HepG2 (cell line): ENCODE measurements around the gene VEZF1. TPM values are rescaled to one million over a fixed set of nuclear protein-coding genes. Genes with fewer than 3 reads are reported as not detected.

Source experiments
- CCDC6 ChIP-seq: sonication (generic); formaldehyde crosslinking; IDR thresholded peaks from 2 replicates; pipeline ENCODE4 v1.8.1; 2022; ENCODE audit warnings: mild to moderate bottlenecking, missing genetic modification reagents, moderate library complexity
- EZH2 ChIP-seq: conservative IDR thresholded peaks from 2 replicates; pipeline ENCODE4 v1.6.1; 2012; ENCODE audit warnings: mild to moderate bottlenecking, low read depth, low read length, moderate library complexity
- FIP1L1 ChIP-seq: fragments of 200-400 bp; formaldehyde crosslinking; IDR thresholded peaks from 2 replicates; pipeline ENCODE4 v1.6.1; 2018; ENCODE audit warnings: low read depth, mild to moderate bottlenecking, low read length, moderate library complexity, borderline replicate concordance; ENCODE audit not compliant: insufficient read depth
- FOSL2 ChIP-seq: sonication (generic); formaldehyde crosslinking; IDR thresholded peaks from 2 replicates; pipeline ENCODE4 v1.4.0; 2020; ENCODE audit warnings: missing genetic modification reagents
- FOXO1 ChIP-seq: sonication (generic); formaldehyde crosslinking; IDR thresholded peaks from 2 replicates; pipeline ENCODE4 v1.4.0; 2020; ENCODE audit warnings: missing genetic modification reagents
- HDAC1 ChIP-seq: sonication (generic); formaldehyde crosslinking; IDR thresholded peaks from 2 replicates; pipeline ENCODE4 v1.5.1; 2020; ENCODE audit warnings: mild to moderate bottlenecking, missing genetic modification reagents
- KAT8 ChIP-seq: IDR thresholded peaks from 2 replicates; pipeline ENCODE4 v1.6.1; 2016; ENCODE audit warnings: missing genetic modification reagents, missing compliant biosample characterization
- NPAS2 ChIP-seq: sonication (generic); formaldehyde crosslinking; IDR thresholded peaks from 2 replicates; pipeline ENCODE4 v1.8.0; 2022; ENCODE audit warnings: mild to moderate bottlenecking, missing genetic modification reagents, borderline replicate concordance
- NR2F1 ChIP-seq, 2 experiments: fragments of 450-650 bp in 1 of 2; formaldehyde crosslinking in 1 of 2; IDR thresholded peaks; 2 replicates each; pipeline versions ENCODE4 v1.5.0 to v1.6.1; 2016 to 2020; ENCODE audit warnings: mild to moderate bottlenecking in 1 of 2, missing compliant biosample characterization in 1 of 2, missing genetic modification reagents in 1 of 2, moderate library complexity in 1 of 2
- NR2F2 ChIP-seq: IDR thresholded peaks from 2 replicates; pipeline ENCODE4 v1.6.1; 2012; ENCODE audit warnings: low read depth, inconsistent platforms, borderline replicate concordance
- PCBP1 ChIP-seq: fragments of 200-400 bp; formaldehyde crosslinking; IDR thresholded peaks from 2 replicates; pipeline ENCODE4 v1.6.1; 2017; ENCODE audit warnings: mild to moderate bottlenecking, low read depth, low read length, borderline replicate concordance
- SALL1 ChIP-seq: sonication (generic); formaldehyde crosslinking; IDR thresholded peaks from 2 replicates; pipeline ENCODE4 v1.8.0; 2022; ENCODE audit warnings: mild to moderate bottlenecking, missing genetic modification reagents
- SIN3B ChIP-seq: fragments of 150-350 bp; IDR thresholded peaks from 2 replicates; pipeline ENCODE4 v1.6.1; 2014; ENCODE audit warnings: low read length
- TEAD2 ChIP-seq: sonication (generic); formaldehyde crosslinking; IDR thresholded peaks from 2 replicates; pipeline ENCODE4 v1.9.0; 2021; ENCODE audit warnings: missing genetic modification reagents
- THAP9 ChIP-seq: sonication (generic); formaldehyde crosslinking; IDR thresholded peaks from 2 replicates; pipeline ENCODE4; 2020; ENCODE audit warnings: missing genetic modification reagents, mild to moderate bottlenecking, borderline replicate concordance
- ZNF121 ChIP-seq: sonication (generic); formaldehyde crosslinking; IDR thresholded peaks from 2 replicates; pipeline ENCODE4 v1.5.0; 2020; ENCODE audit warnings: mild to moderate bottlenecking, missing genetic modification reagents
- ZNF775 ChIP-seq: sonication (generic); formaldehyde crosslinking; IDR thresholded peaks from 2 replicates; pipeline ENCODE4 v1.4.0; 2020; ENCODE audit warnings: missing genetic modification reagents, mild to moderate bottlenecking, moderate library complexity, borderline replicate concordance
- ZSCAN25 ChIP-seq: sonication (generic); formaldehyde crosslinking; IDR thresholded peaks from 2 replicates; pipeline ENCODE4 v1.8.0; 2022; ENCODE audit warnings: mild to moderate bottlenecking, missing genetic modification reagents
- polyA plus RNA-seq, 8 experiments: library from polyadenylated mRNA; depleted of rRNA in 3 of 8; stranded (reverse) in 7 of 8; unstranded in 1 of 8; fragments of >200 nt; fragmentation: Illumina TruSeq in 4 of 8; extraction: Trizol in 4 of 8; gene quantifications; 2 replicates each; pipeline versions ENCODE4 v1.2.1 to v1.2.3, GENCODE V29; 2011 to 2016; ENCODE audit warnings: low read depth in 4 of 8, missing spikeins in 1 of 8, mixed read lengths in 1 of 8; ENCODE audit not compliant: insufficient read depth in 1 of 8
- total RNA-seq, 5 experiments: library from RNA; depleted of rRNA; stranded (reverse); fragments of >200 nt; fragmentation: Illumina TruSeq; extraction: Trizol; gene quantifications; 2 replicates each; pipeline ENCODE4 v1.2.3, GENCODE V29; 2016; ENCODE audit warnings: low read depth in 1 of 5
- TF ChIP-seq, protein P1 (sequence below): sonication (generic); formaldehyde crosslinking; IDR thresholded peaks from 2 replicates; pipeline ENCODE4 v1.4.0; 2020; ENCODE audit warnings: missing genetic modification reagents, borderline replicate concordance
- TF ChIP-seq, protein P2 (sequence below): sonication (generic); formaldehyde crosslinking; IDR thresholded peaks from 2 replicates; pipeline ENCODE4 v1.8.0; 2023; ENCODE audit warnings: mild to moderate bottlenecking, missing genetic modification reagents
- TF ChIP-seq, protein P3 (sequence below): sonication (generic); formaldehyde crosslinking; IDR thresholded peaks from 2 replicates; pipeline ENCODE4 v1.4.0; 2020; ENCODE audit warnings: missing genetic modification reagents

The VEZF1 gene
- total and polyA plus RNA-seq, 2 of the 13 experiments (the other 11 are each of a cell fraction or from before 2014, with no cell fraction given): 45.9 to 49.7 TPM

DNA sequence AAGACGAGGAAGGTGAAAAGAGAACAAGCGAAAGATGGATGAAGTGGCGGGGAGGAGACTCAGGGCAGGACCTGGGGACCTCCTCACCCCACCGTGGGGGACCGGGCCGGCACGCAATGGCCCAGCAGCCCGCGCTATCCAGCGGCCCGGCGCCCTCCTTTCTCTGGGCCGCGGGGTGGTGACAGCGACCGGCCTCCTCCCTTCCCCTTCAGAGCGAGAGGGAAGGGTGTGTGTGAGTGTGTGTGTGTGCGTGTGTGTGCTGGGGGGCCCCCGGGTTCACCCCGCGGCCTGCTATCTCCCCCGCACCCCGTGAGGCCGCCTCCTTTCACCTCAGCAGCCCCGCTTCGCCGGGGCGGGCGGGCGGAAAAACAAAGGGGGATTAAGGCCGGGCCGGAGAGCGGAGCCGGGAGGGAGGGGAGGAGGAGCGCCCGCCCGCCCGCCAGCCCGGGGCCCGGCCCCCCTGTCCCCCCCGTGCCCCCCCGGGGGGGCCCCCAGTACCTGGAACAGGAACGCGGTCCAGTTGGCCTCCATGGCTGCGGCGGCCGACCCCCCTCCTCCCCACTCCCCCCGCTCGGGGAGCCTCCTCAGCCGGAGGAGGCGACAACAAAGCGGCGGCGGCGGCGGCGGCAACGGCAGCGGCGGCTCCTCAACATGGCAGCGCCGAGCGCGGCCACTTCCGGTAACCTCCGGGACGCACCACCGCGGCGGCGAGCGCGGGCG lies at the start of gene VEZF1 (continued):
- TF ChIP-seq, protein P1, sequence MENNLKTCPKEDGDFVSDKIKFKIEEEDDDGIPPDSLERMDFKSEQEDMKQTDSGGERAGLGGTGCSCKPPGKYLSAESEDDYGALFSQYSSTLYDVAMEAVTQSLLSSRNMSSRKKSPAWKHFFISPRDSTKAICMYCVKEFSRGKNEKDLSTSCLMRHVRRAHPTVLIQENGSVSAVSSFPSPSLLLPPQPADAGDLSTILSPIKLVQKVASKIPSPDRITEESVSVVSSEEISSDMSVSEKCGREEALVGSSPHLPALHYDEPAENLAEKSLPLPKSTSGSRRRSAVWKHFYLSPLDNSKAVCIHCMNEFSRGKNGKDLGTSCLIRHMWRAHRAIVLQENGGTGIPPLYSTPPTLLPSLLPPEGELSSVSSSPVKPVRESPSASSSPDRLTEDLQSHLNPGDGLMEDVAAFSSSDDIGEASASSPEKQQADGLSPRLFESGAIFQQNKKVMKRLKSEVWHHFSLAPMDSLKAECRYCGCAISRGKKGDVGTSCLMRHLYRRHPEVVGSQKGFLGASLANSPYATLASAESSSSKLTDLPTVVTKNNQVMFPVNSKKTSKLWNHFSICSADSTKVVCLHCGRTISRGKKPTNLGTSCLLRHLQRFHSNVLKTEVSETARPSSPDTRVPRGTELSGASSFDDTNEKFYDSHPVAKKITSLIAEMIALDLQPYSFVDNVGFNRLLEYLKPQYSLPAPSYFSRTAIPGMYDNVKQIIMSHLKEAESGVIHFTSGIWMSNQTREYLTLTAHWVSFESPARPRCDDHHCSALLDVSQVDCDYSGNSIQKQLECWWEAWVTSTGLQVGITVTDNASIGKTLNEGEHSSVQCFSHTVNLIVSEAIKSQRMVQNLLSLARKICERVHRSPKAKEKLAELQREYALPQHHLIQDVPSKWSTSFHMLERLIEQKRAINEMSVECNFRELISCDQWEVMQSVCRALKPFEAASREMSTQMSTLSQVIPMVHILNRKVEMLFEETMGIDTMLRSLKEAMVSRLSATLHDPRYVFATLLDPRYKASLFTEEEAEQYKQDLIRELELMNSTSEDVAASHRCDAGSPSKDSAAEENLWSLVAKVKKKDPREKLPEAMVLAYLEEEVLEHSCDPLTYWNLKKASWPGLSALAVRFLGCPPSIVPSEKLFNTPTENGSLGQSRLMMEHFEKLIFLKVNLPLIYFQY (CRISPR knock-in tag): peak; percentile 45; the same call in 1 of the 2 replicates
- TF ChIP-seq EZH2: no peak
- 0 out of 2 replicates have a peak, but pooled peaks have one; percentile 21 for TF ChIP-seq FIP1L1
- TF ChIP-seq KAT8 (CRISPR knock-in tag): no peak
- peak; percentile 30 for TF ChIP-seq FOSL2 (CRISPR knock-in tag)
- TF ChIP-seq ZSCAN25: no peak
- TF ChIP-seq CCDC6: no peak; the same call in 1 of the 2 replicates
- TF ChIP-seq SALL1 (CRISPR knock-in tag): peak; percentile 57
- peak; percentile 41 for TF ChIP-seq HDAC1 (CRISPR knock-in tag)
- no peak for TF ChIP-seq ZNF775 (CRISPR knock-in tag)
- peak; percentile 51; the same call in 1 of the 2 replicates for TF ChIP-seq THAP9 (CRISPR knock-in tag)
- 0 out of 2 replicates have a peak, but pooled peaks have one; percentile 63 for TF ChIP-seq TEAD2 (CRISPR knock-in tag)
- no peak for TF ChIP-seq NR2F2
- TF ChIP-seq, protein P2, sequence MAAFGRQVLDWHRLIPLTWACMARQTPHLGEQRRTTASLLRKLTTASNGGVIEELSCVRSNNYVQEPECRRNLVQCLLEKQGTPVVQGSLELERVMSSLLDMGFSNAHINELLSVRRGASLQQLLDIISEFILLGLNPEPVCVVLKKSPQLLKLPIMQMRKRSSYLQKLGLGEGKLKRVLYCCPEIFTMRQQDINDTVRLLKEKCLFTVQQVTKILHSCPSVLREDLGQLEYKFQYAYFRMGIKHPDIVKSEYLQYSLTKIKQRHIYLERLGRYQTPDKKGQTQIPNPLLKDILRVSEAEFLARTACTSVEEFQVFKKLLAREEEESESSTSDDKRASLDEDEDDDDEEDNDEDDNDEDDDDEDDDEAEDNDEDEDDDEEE (CRISPR knock-in tag): no peak
- TF ChIP-seq PCBP1: no peak; the same call in 1 of the 2 replicates
- TF ChIP-seq, protein P3, sequence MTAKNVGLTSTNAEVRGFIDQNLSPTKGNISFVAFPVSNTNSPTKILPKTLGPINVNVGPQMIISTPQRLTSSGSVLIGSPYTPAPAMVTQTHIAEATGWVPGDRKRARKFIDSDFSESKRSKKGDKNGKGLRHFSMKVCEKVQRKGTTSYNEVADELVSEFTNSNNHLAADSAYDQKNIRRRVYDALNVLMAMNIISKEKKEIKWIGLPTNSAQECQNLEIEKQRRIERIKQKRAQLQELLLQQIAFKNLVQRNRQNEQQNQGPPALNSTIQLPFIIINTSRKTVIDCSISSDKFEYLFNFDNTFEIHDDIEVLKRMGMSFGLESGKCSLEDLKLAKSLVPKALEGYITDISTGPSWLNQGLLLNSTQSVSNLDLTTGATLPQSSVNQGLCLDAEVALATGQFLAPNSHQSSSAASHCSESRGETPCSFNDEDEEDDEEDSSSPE (CRISPR knock-in tag): no peak
- TF ChIP-seq FOXO1: peak; percentile 56
- TF ChIP-seq SIN3B: no peak
- no peak for TF ChIP-seq NPAS2 (CRISPR knock-in tag)
- TF ChIP-seq NR2F1 (CRISPR knock-in tag; IDR thresholded peaks at IDR 0.05): no peak
- TF ChIP-seq ZNF121 (CRISPR knock-in tag): no peak
